Spleen (tissue), 7 donors: Measurements from ENCODE around the gene G6PD.
"Not testable (repeated sequence)": the region's sequence is repeated elsewhere in the genome, so short reads cannot be mapped to it uniquely, and the experiment has no call there.

ENCODE experiments used
- CTCF ChIP-seq, 11 experiments: fragments of 200-600 bp in 7 of 11; fragments of 450-650 bp in 4 of 11; sonication (generic) in 4 of 11; IDR thresholded peaks in 8 of 11; conservative IDR thresholded peaks in 3 of 11; 1 replicate in 7 of 11; 2 replicates in 4 of 11; pipeline versions ENCODE4 v1.4.0 to v1.8.0; 2016 to 2021; ENCODE audit warnings: antibody characterized with exemption in 11 of 11, inconsistent platforms in 4 of 11, mild to moderate bottlenecking in 1 of 11
- POLR2AphosphoS5 ChIP-seq, 3 donors: sonication (generic); formaldehyde crosslinking; IDR thresholded peaks; one replicate each; pipeline ENCODE4 v1.5.1; 2017; ENCODE audit warnings: antibody characterized with exemption in 3 of 3
- donor health status: DM: no; HTN: no; CAD: no; lungs with moderate emphysema.
- donor health status: DM: no; HTN: no; CAD: no.
- donor health status: DM: no; HTN: no; CAD: no.

DNA sequence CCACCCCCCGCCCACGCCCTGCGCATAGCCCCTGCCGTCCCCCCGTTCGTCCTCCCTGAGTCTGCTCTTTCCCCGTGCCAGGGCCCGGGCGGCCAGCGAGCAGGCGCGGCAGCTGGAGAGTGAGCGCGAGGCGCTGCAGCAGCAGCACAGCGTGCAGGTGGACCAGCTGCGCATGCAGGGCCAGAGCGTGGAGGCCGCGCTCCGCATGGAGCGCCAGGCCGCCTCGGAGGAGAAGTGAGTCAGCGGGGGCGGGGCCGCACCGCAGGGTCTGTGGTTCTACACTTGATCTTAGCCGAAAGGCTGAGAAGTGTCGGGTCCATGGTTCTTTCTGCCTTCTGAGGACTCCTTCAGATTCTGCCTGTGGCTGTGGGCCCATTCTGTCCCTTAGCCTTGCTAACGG, 13.7 kb upstream of the G6PD start:
- not testable (repeated sequence) for TF ChIP-seq CTCF (IDR thresholded peaks at IDR 0.05 in 8 of 11, conservative IDR thresholded peaks at IDR 0.05 in 3 of 11); POLR2AphosphoS5 (IDR thresholded peaks at IDR 0.05)
